ENCODE measurements around the gene RPS23. TPM values are rescaled to one million over a fixed set of nuclear protein-coding genes. Genes with fewer than 3 reads are reported as not detected.

Gene RPS23
- total and polyA plus RNA-seq, 2 of the 8 experiments (the other 6 are each of a cell fraction or from before 2014, with no cell fraction given) = 2,559 to 4,867 TPM

GRCh38 chr5:82291420-82291819 lies 13.3 kb upstream of the RPS23 start:
- Histone ChIP-seq H3K27me3 (replicated peaks in 1 of 4; ENCODE audit: control insufficient read depth in 3 of 4, extremely low read depth in 1 of 4, insufficient read depth in 3 of 4, low read length in 3 of 4) (peaks cover 0 to 1% (median 0%) of the 10 kb centered on the region in 4 experiments; a peak in 4 of 7 replicates), H3K23me2 (ENCODE audit: low read depth, low read length) (0 out of 2 replicates have a peak, but pooled peaks cover 2% of the 10 kb centered on the region), H3K4me1 (replicated peaks in 1 of 4; ENCODE audit: control insufficient read depth in 3 of 4, insufficient read depth in 4 of 4, low read length in 3 of 4) (peaks cover 8 to 18% (median 12%) of the 10 kb centered on the region in 4 experiments; a peak in 6 of 7 replicates), H3K9ac (replicated peaks in 1 of 4; ENCODE audit: extremely low read depth in 1 of 4, low read depth in 3 of 4, low read length in 3 of 4) (no peak overlapping the region; a peak in 1 of 7 replicates), H3K56ac (replicated peaks; ENCODE audit: insufficient read length, low read depth, low read length) (no peak overlapping the region), H3K23ac (ENCODE audit: insufficient read length) (no peak overlapping the region), H2BK120ac (replicated peaks; ENCODE audit: low read depth, low read length) (no peak overlapping the region), H2AFZ (ENCODE audit: low read length) (no peak overlapping the region), H3K4me3 (ENCODE audit: extremely low read depth in 1 of 4, insufficient read depth in 2 of 4, low read depth in 3 of 4, low read length in 4 of 4) (no peak overlapping the region), H3K14ac (ENCODE audit: insufficient read length) (no peak overlapping the region), H3K79me2 (ENCODE audit: control insufficient read depth in 1 of 2, insufficient read depth in 2 of 2, low read length in 2 of 2) (no peaks in the 10 kb centered on the region), H3K4ac (replicated peaks; ENCODE audit: insufficient read length, low read depth, low read length) (no peak overlapping the region), H3K36me3 (ENCODE audit: control insufficient read depth in 2 of 4, insufficient read depth in 4 of 4, low read length in 3 of 4) (no peaks in the 10 kb centered on the region), H2AK5ac (ENCODE audit: low read depth, low read length) (no peak overlapping the region), H3K9me3 (ENCODE audit: insufficient read depth in 2 of 2, low read depth in 1 of 2, low read length in 1 of 2) (no peaks in the 10 kb centered on the region), H2BK20ac (ENCODE audit: low read length) (no peak overlapping the region), H4K8ac (ENCODE audit: extremely low read depth, insufficient read depth, low read length) (no peak overlapping the region), H3K4me2 (ENCODE audit: insufficient read depth in 1 of 2, low read depth in 2 of 2, low read length in 2 of 2) (no peak overlapping the region), H2BK5ac (ENCODE audit: low read depth, low read length) (no peak overlapping the region), H3K79me1 (ENCODE audit: low read depth, low read length) (no peaks in the 10 kb centered on the region; the same call in 1 of the 2 replicates), H2BK12ac (ENCODE audit: low read depth, low read length) (no peak overlapping the region), H3K27ac (ENCODE audit: low read depth, low read length) (no peak overlapping the region), H4K20me1 (replicated peaks in 1 of 2; ENCODE audit: control insufficient read depth in 1 of 2, insufficient read depth in 2 of 2, low read length in 2 of 2) (no peaks in the 10 kb centered on the region), H3K18ac (ENCODE audit: extremely low read depth, low read length) (no peak overlapping the region), H2BK15ac (ENCODE audit: low read length) (no peak overlapping the region), H4K91ac (replicated peaks; ENCODE audit: insufficient read length, low read length) (no peak overlapping the region), H4K5ac (ENCODE audit: insufficient read length, low read depth, low read length) (no peak overlapping the region)
- 84% methylated on average over 2 of the region's 2 CpGs; no CpG with 5 or more reads in 1 of the 2 experiments for WGBS, 2 experiments (ENCODE audit: extremely low coverage in 1 of 2, insufficient coverage in 1 of 2, insufficient read length in 1 of 2, insufficient replicate concordance in 2 of 2, low coverage in 1 of 2, low lambda C conversion rate in 2 of 2, missing lambda C conversion rate in 1 of 2)
- POLR2A ChIA-PET (ENCODE audit: partially characterized antibody) = interaction anchor here (6.0 to 7.6 kb wide), 2 partner anchors 12 to 17 kb away, joined by 55 to 120 read pairs; partner anchors contain the start of gene RPS23
- no peak for DNase-seq (ENCODE audit: low read depth in 1 of 2, low spot score in 2 of 2)
- FAIRE-seq = no peak
- TF ChIP-seq BRCA1 (IDR thresholded peaks at IDR 0.05; ENCODE audit: low read depth, low read length) = no peak
- CTCF ChIA-PET (ENCODE audit: partially characterized antibody) = interaction anchor here (1.0 to 2.3 kb wide), 3 partner anchors 16 to 33 kb away, joined by 3 to 11 read pairs (median 4); no protein-coding TSS in a partner anchor
